ENCODE results near the gene GRIK2. TPM values are rescaled to one million over a fixed set of nuclear protein-coding genes. Genes with fewer than 3 reads are reported as not detected.
"Not testable (repeated sequence)": the region's sequence is repeated elsewhere in the genome, so short reads cannot be mapped to it uniquely, and the experiment has no call there.

GRIK2 gene
- total and polyA plus RNA-seq, 8 donors = 0.61 to 3.5 (median 2.4) TPM

DNA sequence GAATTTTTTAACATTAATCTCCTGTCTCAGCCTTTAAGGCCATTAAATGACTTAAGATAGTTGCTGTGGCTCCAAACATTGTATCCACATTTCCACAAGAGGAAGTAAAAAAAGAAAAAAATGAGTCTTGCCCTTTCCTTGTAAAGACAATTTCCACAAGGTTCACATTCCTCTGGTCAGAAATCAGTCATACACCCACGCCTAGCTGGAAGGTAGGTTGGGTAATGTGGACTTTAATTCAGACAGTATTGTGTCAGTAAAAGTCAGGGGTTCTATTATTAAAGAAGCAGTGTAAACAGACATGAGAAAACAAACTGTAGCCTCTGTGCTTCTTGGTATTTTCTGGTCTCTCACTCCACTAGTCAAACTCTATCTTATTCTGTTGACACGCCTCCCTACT lies 682.0 kb downstream of the GRIK2 start:
- H3K4me1 ChIP-seq = no peaks in the 10 kb centered on the region
- H3K4me3 ChIP-seq = no peak overlapping the region
- FAIRE-seq (no peak), ATAC-seq (no peak), DNase-seq (no peak)
- no peaks in the 10 kb centered on the region for H3K27me3 ChIP-seq
- H3K27ac ChIP-seq = no peak overlapping the region
- intact Hi-C loops (cut with DNase I) = no loop called here
- WGBS, 2 donors = 36% methylated on average over 2 of the region's 2 CpGs
- no peaks in the 10 kb centered on the region for H3K9me3 ChIP-seq
- TF ChIP-seq, protein P1, sequence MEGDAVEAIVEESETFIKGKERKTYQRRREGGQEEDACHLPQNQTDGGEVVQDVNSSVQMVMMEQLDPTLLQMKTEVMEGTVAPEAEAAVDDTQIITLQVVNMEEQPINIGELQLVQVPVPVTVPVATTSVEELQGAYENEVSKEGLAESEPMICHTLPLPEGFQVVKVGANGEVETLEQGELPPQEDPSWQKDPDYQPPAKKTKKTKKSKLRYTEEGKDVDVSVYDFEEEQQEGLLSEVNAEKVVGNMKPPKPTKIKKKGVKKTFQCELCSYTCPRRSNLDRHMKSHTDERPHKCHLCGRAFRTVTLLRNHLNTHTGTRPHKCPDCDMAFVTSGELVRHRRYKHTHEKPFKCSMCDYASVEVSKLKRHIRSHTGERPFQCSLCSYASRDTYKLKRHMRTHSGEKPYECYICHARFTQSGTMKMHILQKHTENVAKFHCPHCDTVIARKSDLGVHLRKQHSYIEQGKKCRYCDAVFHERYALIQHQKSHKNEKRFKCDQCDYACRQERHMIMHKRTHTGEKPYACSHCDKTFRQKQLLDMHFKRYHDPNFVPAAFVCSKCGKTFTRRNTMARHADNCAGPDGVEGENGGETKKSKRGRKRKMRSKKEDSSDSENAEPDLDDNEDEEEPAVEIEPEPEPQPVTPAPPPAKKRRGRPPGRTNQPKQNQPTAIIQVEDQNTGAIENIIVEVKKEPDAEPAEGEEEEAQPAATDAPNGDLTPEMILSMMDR (IDR thresholded peaks at IDR 0.05) = no peak
- no peaks in the 10 kb centered on the region for H3K36me3 ChIP-seq

DNA sequence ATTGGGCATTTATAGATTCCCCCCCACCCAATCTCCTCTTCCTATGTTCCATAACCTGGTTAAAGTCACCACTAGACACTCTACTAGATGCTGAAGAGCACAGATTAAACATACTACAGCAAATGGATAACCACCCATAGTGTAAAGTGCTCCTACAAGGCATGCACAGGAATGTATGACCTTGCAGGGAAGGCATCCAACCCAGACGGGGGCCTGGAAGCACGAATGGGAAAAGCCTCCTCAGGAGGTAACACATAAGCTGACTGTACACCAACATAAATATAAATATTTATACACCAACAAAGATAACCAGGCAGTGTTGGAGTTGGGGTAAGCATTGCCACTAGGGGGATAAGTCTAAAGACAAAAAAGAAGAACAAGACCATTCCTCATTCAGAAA lies 691.7 kb downstream of the GRIK2 start:
- H3K27ac ChIP-seq = no peak overlapping the region
- TF ChIP-seq, protein P1 (IDR thresholded peaks at IDR 0.05) = no peak
- intact Hi-C loops (cut with DNase I) = no loop called here
- H3K4me1 ChIP-seq = no peaks in the 10 kb centered on the region
- no peak overlapping the region for H3K4me3 ChIP-seq
- H3K36me3 ChIP-seq = no peaks in the 10 kb centered on the region
- H3K27me3 ChIP-seq = no peaks in the 10 kb centered on the region
- no peaks in the 10 kb centered on the region for H3K9me3 ChIP-seq
- ATAC-seq = no peak
- DNase-seq = no peak
- no peak for FAIRE-seq
- 16 to 29% methylated on average over 2 of the region's 2 CpGs for WGBS, 2 donors

DNA sequence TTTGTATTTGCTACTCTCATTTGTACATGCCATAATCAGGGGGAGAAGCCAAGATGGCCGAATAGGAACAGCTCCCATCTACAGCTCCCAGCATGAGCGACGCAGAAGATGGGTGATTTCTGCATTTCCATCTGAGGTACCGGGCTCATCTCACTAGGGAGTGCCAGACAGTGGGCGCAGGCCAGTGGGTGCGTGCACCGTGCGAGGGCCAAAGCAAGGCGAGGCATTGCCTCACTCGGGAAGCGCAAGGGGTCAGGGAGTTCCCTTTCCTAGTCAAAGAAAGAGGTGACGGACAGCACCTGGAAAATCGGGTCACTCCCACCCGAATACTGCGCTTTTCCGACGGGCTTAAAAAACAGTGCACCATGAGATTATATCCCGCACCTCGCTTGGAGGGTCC lies 694.7 kb downstream of the GRIK2 start:
- H3K27me3 ChIP-seq; H3K9me3 ChIP-seq; FAIRE-seq; H3K27ac ChIP-seq; H3K4me1 ChIP-seq; intact Hi-C loops (cut with DNase I); H3K36me3 ChIP-seq; DNase-seq; H3K4me3 ChIP-seq; ATAC-seq: not testable (repeated sequence)
- 80 to 89% methylated on average over 19 of the region's 19 CpGs for WGBS, 2 donors

DNA sequence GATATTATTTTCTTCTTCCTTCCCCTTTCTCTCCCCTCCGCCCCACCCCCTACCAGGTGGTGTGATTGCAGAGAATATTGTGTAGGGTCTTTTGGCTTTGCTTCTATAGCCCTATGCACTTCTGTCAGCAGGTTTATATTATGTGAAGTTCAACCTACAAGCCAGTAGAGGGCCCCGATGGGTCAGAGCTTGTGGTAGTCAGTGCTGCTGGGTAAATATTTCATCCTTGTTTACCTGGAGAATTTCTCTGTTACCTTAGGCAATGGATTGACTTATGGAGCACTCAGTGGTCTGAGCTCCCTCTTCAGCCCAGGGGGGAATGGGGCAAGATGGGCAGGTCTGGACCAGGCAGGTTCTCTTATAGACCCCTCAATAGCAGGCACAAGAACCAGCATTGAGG lies 720.9 kb downstream of the GRIK2 start:
- Histone ChIP-seq H3K27ac (no peak overlapping the region), H3K27me3 (no peaks in the 10 kb centered on the region), H3K36me3 (no peaks in the 10 kb centered on the region), H3K4me3 (no peak overlapping the region), H3K4me1 (no peaks in the 10 kb centered on the region), H3K9me3 (no peaks in the 10 kb centered on the region)
- TF ChIP-seq, protein P1 (IDR thresholded peaks at IDR 0.05) = no peak
- WGBS, 2 donors = 21 to 22% methylated on average over 2 of the region's 2 CpGs
- no peak for ATAC-seq
- FAIRE-seq = no peak
- intact Hi-C loops (cut with DNase I) = no loop called here
- DNase-seq = no peak

DNA sequence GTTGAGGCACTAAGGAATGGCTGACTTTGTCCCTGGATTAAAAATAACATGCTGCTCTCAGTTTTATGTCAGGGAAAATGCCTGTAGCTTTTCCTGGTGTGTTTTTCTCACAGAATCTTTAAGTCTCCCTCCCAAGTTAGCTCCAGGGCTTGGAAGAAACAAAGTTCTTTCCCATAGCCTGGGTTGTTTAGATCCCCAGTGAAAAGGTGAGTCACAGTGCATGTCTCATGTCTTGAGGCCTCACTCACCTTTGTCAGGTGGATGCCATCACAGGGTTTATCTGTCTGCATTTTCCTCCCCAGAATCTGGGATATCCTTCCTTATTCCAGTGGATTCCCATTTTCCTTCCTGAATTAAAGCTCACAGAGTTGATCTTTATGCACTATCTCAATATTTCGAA lies 722.4 kb downstream of the GRIK2 start:
- TF ChIP-seq, protein P1 (IDR thresholded peaks at IDR 0.05) = no peak
- Histone ChIP-seq H3K27me3 (no peaks in the 10 kb centered on the region), H3K4me1 (no peaks in the 10 kb centered on the region), H3K27ac (no peak overlapping the region), H3K4me3 (no peak overlapping the region), H3K9me3 (no peaks in the 10 kb centered on the region), H3K36me3 (no peaks in the 10 kb centered on the region)
- no peak for ATAC-seq
- DNase-seq = no peak
- FAIRE-seq = no peak
- 24 to 40% methylated on average over 1 of the region's 1 CpG for WGBS, 2 donors
- intact Hi-C loops (cut with DNase I) = no loop called here

DNA sequence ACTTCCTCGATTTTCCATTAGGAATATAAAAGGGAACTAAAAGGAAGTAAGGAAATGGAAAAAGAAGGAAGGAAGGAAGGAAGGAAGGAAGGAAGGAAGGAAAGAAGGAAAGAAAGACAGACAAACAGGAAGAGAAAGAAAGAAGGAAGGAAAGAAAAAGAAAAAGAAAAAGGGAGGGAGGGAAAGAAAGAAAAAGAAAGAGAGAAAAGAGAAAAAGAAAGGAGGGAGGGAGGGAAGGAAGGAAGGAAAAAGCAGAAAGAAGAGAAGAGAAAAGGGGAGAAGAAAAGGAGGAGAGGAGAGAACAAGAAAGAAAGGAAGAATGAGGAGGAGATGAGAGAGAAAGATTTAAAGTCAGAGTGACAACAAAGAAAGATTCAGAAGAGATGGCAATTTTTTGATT lies 724.5 kb downstream of the GRIK2 start:
- Histone ChIP-seq H3K4me1 (no peaks in the 10 kb centered on the region), H3K9me3 (no peaks in the 10 kb centered on the region), H3K36me3 (no peaks in the 10 kb centered on the region), H3K27ac (no peak overlapping the region), H3K27me3 (no peaks in the 10 kb centered on the region), H3K4me3 (no peak overlapping the region)
- 50 to 68% methylated on average over 1 of the region's 1 CpG for WGBS, 2 donors
- ATAC-seq = no peak
- no peak for FAIRE-seq
- intact Hi-C loops (cut with DNase I) = no loop called here
- no peak for DNase-seq
- TF ChIP-seq, protein P1 (IDR thresholded peaks at IDR 0.05) = no peak

All from pancreas (tissue), 10 donors.